ENCODE measurements around the gene RELL2. TPM values are rescaled to one million over a fixed set of nuclear protein-coding genes. Genes with fewer than 3 reads are reported as not detected.

Gene RELL2
- total RNA-seq, 1 experiment from 2014 or later: 13.3 TPM

DNA sequence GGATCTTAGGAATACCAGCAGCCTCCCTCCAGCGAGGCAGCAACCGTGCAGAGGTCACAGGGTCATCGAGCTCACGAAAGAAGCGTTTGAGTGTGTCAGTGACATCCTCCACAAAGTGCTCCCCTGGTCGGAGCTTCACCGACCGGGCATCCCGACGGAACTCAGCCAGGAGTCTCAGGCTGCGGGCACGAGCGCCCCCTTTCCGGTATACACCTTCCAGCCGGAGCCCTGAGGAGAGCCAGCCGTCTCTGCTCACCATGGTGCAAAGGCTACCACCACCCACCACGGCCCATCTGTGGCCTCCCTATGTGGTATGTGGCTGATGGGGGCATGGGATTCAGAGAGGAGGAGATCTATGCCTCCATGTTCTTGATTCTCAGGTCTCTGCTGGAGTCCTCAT, 25.2 kb downstream of the RELL2 start:
- Histone ChIP-seq H3K36me3 (ENCODE audit: control insufficient read depth, insufficient read depth, low read length) (no peaks in the 10 kb centered on the region), H3K4me3 (ENCODE audit: low read depth in 2 of 2, low read length in 2 of 2) (no peak overlapping the region), H3K9me3 (ENCODE audit: control insufficient read depth, insufficient read depth, low read depth, low read length) (no peaks in the 10 kb centered on the region), H3K27me3 (ENCODE audit: control insufficient read depth, insufficient read depth, low read length) (no peaks in the 10 kb centered on the region), H3K27ac (ENCODE audit: low read length) (no peak overlapping the region), H3K4me1 (ENCODE audit: control insufficient read depth, insufficient read depth, low read length) (0 out of 2 replicates have a peak, but pooled peaks cover 3% of the 10 kb centered on the region)
- ChIA-PET CTCF (no interaction called here), POLR2A (no interaction called here)
- no TSS peak for BruUV-seq (replicated peaks)
- DNase-seq (ENCODE audit: low read depth, low spot score): no peak
- no peak for ATAC-seq
- in situ Hi-C loops (cut with HindIII; ENCODE audit: low pct_unique_long_range_greater_than_20kb, low sequenced_read_pairs): no loop called here
- no peak for TF ChIP-seq SIN3A (IDR thresholded peaks at IDR 0.05; ENCODE audit: borderline replicate concordance, insufficient read depth, low read depth, low read length)
- TF ChIP-seq, protein P1, sequence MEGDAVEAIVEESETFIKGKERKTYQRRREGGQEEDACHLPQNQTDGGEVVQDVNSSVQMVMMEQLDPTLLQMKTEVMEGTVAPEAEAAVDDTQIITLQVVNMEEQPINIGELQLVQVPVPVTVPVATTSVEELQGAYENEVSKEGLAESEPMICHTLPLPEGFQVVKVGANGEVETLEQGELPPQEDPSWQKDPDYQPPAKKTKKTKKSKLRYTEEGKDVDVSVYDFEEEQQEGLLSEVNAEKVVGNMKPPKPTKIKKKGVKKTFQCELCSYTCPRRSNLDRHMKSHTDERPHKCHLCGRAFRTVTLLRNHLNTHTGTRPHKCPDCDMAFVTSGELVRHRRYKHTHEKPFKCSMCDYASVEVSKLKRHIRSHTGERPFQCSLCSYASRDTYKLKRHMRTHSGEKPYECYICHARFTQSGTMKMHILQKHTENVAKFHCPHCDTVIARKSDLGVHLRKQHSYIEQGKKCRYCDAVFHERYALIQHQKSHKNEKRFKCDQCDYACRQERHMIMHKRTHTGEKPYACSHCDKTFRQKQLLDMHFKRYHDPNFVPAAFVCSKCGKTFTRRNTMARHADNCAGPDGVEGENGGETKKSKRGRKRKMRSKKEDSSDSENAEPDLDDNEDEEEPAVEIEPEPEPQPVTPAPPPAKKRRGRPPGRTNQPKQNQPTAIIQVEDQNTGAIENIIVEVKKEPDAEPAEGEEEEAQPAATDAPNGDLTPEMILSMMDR (IDR thresholded peaks at IDR 0.05): no peak
- no peak for TF ChIP-seq REST (IDR thresholded peaks at IDR 0.05; ENCODE audit: insufficient read depth in 1 of 2, low read depth in 2 of 2, low read length in 1 of 2)
- TF ChIP-seq POLR2AphosphoS5 (IDR thresholded peaks at IDR 0.05; ENCODE audit: low read depth, low read length): no peak
- TF ChIP-seq TCF7L2 (IDR thresholded peaks at IDR 0.05; ENCODE audit: low read depth, low read length): no peak
- intact Hi-C loops (cut with micrococcal nuclease; ENCODE audit: unreplicated experiment): loop anchor here (10.0 kb wide), 1 partner anchor 303 kb away; the partner anchor contains the start of gene RNF14

DNA sequence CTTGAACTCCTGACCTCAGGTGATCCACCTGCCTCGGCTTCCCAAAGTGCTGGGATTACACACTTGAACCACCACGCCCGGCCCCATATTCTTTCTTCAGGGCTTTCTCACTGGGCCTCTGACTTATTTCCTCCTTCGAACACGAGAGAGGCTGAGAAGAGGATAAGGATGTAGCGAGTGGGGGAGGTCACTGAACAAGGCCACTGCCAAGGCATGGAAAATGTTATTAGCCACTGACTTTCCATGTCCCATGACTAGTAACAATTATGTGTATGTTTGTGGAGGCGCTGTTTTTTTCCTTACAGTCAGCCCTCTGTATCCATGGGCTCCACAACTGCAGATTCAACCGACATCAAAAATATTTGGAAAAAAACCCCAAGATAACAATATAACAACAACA, 26.7 kb downstream of the RELL2 start:
- Histone ChIP-seq H3K9me3 (ENCODE audit: control insufficient read depth, insufficient read depth, low read depth, low read length) (no peaks in the 10 kb centered on the region), H3K4me3 (ENCODE audit: low read depth in 2 of 2, low read length in 2 of 2) (no peak overlapping the region), H3K27ac (ENCODE audit: low read length) (no peak overlapping the region), H3K36me3 (ENCODE audit: control insufficient read depth, insufficient read depth, low read length) (no peaks in the 10 kb centered on the region), H3K4me1 (ENCODE audit: control insufficient read depth, insufficient read depth, low read length) (0 out of 2 replicates have a peak, but pooled peaks cover 3% of the 10 kb centered on the region), H3K27me3 (ENCODE audit: control insufficient read depth, insufficient read depth, low read length) (no peaks in the 10 kb centered on the region)
- TF ChIP-seq POLR2AphosphoS5 (IDR thresholded peaks at IDR 0.05; ENCODE audit: low read depth, low read length) (no peak), TCF7L2 (IDR thresholded peaks at IDR 0.05; ENCODE audit: low read depth, low read length) (no peak), REST (IDR thresholded peaks at IDR 0.05; ENCODE audit: insufficient read depth in 1 of 2, low read depth in 2 of 2, low read length in 1 of 2) (no peak), SIN3A (IDR thresholded peaks at IDR 0.05; ENCODE audit: borderline replicate concordance, insufficient read depth, low read depth, low read length) (no peak)
- TF ChIP-seq, protein P1 (IDR thresholded peaks at IDR 0.05): no peak
- intact Hi-C loops (cut with micrococcal nuclease; ENCODE audit: unreplicated experiment): loop anchor here (10.0 kb wide), 1 partner anchor 301 kb away; the partner anchor contains the start of gene RNF14
- ATAC-seq: no peak
- no peak for DNase-seq (ENCODE audit: low read depth, low spot score)
- ChIA-PET CTCF (interaction anchor here (0.6 to 1.2 kb wide), 2 partner anchors 27 to 297 kb away, joined by 5 to 6 read pairs; partner anchors contain the start of genes HDAC3 and RELL2), POLR2A (no interaction called here)
- no TSS peak for BruUV-seq (replicated peaks)
- in situ Hi-C loops (cut with HindIII; ENCODE audit: low pct_unique_long_range_greater_than_20kb, low sequenced_read_pairs): no loop called here
